Glomerular endothelial cell (primary cell): Measurements from ENCODE around the gene CNGB1. TPM values are rescaled to one million over a fixed set of nuclear protein-coding genes. Genes with fewer than 3 reads are reported as not detected.
"Not testable (repeated sequence)": the region's sequence is repeated elsewhere in the genome, so short reads cannot be mapped to it uniquely, and the experiment has no call there.

Experiments used
- DNase-seq: peaks from one replicate; pipeline ENCODE4 v3.0.0-alpha.2; 2011; ENCODE audit warnings: low read depth, low spot score; ENCODE audit errors: extremely low read depth
- total RNA-seq: library from RNA; depleted of rRNA; stranded (reverse); fragments of >200 nt; gene quantifications from 2 replicates; pipeline ENCODE4 v1.2.3, GENCODE V29; 2015

Gene CNGB1
- total RNA-seq: not detected in 2 replicates

DNA sequence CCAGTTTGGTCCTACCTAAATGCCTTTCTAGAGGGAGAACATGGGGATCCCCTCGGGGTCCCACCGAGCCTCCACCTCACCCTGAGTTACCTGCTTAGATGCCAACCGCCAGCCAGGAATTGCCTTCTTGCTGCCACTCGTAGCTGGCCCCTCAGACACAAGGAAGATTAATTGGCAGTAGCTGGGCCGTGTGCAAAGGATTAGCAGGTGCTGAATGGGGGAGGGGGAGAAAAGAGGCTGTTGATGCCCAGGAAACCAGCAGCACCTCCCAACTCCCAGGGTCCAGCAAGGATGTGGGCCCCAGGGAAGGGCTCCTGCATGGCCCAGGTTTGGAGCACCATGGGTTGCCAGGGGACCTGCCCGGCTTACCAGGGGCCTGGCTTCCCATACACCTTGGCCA is at the start of gene CNGB1:
TSS of gene CNGB1 (minus strand) at position 159 of the 400 bp plus-strand sequence. CDS start 3,842 bp downstream, outside the sequence.
- DNase-seq: no peak

GRCh38 chr16:58019866-58020538 is 49.1 kb upstream of the CNGB1 start:
- DNase-seq: no peak

GRCh38 chr16:58018803-58019202 is 47.9 kb upstream of the CNGB1 start:
- no peak for DNase-seq

GRCh38 chr16:58016840-58017446 is 46.0 kb upstream of the CNGB1 start:
- DNase-seq: no peak

GRCh38 chr16:58013201-58013956 is 42.5 kb upstream of the CNGB1 start:
- no peak for DNase-seq

DNA sequence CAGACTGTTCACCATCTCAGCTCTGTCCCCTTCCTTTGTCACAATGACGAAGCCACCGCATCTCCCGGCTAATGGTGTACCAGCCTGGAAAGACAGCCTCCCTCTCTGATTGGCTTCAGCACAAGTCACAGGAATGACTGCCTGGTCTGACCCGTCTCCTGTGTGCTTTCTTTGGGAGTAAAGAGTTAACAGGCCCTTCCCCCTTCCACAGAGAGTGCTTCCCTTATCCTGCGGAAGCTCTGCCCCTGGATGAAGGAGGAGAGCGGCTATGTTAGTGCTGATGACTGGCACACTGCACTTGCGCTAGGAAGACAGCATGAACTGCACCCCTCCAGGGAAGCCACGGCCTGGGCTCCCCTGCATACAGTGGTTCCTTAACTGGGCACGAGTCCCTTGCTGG is 41.6 kb upstream of the CNGB1 start:
- no peak for DNase-seq

GRCh38 chr16:58011652-58012051 is 40.7 kb upstream of the CNGB1 start:
- DNase-seq: no peak

- DNase-seq: no peak
Observed at GRCh38 chr16:58010886-58011285, 40.0 kb upstream of the CNGB1 start.

GRCh38 chr16:58009856-58010416 is 39.0 kb upstream of the CNGB1 start:
- DNase-seq: no peak

DNA sequence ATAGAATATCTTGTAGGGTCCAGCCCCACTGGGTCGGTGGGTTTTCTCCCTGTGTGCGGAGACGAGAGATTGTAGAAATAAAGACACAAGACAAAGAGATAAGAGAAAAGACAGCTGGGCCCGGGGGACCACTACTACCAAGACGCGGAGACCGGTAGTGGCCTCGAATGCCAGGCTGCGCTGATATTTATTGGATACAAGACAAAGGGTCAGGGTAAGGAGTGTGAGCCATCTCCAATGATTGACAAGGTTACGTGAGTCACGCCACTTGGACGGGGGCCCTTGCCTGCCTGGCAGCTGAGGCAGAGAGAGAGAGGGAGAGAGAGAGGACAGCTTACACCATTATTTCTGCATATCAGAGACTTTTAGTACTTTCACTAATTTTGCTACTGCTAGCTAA is 33.8 kb upstream of the CNGB1 start:
- DNase-seq: not testable (repeated sequence)

- no peak for DNase-seq
Observed at GRCh38 chr16:58002936-58003335, 32.0 kb upstream of the CNGB1 start.

- no peak for DNase-seq
Observed at GRCh38 chr16:58002416-58002800, 31.5 kb upstream of the CNGB1 start.

- no peak for DNase-seq
Observed at GRCh38 chr16:58001781-58002415, 31.0 kb upstream of the CNGB1 start.

DNA sequence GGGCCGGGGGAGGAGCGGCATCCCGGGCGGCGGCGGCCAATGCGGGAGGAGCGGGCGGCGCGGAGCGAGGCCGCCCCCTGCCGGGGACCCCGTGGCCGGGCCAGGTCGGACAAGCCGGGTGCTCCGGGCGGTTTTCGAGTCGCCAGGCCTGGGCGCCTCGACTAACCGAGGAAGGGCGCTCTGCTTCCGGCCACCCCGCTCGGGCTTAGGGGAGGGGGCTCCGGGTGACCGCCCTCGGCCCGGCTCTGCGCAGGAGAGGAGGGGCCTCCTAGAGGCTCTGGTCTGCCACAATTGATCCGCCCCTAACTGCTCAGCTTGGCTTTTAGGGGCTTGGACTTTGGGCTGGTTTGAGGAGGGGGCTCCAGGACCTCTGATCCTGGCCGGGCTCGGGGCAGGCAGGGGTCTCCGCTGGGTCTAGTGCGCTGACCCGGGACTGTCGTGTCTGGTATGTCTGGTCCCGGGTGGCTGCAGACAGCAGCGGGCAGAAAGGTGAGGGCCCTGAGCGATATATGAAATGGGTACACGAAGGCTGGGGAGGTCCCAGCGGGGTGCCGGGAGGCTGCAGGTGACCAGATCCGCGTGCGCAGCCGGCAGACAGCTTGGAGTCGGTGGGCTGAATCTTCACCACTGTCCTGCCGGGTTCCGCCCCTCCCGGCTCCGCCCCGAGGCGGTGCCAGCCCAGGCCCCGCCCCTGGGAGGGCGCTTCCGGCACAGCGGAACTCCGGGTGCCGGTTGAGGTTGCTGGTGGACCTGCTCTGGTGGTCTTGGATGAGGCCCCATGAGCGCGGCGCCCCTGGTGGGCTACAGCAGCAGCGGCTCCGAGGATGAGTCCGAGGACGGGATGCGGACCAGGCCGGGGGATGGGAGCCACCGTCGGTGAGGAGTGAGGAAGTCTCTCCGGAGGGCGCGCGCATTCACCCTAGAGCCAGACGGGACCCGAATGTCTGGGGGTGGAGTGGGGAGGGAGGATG is 30.1 kb upstream of the CNGB1 start, which contains the start of gene USB1:
TSS of gene USB1 (plus strand) at position 702 of the 971 bp plus-strand sequence. CDS start at position 779, 77 bp downstream.
- DNase-seq: no peak

DNA sequence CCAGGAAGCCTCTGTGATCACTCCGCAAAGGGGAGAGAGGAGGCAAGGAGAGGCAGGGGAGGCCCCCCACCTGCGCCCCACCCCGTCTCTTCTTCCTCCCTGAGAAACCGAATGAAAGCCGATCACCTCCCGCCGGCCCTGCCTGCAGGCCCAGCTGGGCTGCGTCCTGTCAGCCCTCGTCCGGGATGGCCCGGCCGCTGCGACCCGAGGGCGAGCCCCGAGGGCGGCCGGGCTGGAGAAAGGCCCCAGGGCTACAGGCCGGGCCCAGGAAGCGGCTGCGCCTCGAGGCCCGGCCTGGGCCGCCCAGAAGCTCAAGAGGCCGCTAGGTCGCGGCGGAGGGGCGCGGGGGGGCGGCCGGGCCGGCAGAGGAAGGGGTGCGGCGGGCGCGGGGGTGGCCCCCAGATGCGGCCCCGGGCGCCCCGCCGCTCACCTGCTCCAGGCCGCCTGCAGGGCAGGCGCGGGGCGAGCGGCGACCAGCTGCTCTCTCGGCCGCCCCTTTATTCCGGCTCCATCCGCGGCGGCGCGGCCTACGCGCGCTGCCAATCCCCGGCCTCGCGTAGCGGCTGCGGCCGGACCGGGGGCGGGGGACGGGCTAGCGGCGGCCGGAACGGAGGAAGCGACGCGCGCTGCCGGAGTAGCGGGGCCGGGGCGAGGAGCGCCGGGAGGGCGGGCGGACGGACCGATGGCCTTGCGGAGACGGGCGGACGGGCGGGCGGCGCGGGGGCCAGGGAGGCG is 29.2 kb upstream of the CNGB1 start, which contains the start of gene ZNF319:
TSS of gene ZNF319 (minus strand) at position 702 of the 735 bp plus-strand sequence. CDS start 2,407 bp downstream, outside the sequence.
- no peak for DNase-seq

DNA sequence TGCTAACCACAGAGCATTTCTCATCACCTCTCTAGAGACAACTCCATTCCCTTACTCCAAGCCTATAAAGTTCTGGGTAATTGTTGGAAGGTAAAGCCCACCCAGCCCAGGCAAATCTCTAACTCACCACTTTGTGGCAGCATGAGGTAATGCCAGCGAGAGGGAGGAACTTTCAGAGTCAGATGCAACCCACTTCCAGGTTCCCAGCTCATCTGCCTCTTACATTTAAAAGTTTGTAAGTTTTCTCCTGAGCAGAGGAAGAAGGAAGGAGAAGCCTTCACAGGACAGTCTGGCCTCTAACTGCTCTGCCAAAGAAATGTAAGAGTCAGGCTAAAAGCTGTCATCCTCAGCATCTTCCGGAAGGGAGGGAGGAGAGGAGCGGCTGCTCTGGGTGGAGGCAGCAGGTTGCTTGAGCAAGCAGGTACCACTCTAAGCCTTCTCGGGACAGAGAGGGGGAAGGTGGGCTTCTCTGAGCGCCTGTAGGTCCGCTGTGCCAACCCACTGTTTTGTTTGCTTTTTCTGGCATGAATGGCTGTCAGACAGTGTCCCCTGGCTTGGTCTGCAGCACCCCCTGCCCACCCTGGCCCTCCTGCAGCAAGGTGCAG is 28.5 kb upstream of the CNGB1 start:
- DNase-seq: no peak

DNA sequence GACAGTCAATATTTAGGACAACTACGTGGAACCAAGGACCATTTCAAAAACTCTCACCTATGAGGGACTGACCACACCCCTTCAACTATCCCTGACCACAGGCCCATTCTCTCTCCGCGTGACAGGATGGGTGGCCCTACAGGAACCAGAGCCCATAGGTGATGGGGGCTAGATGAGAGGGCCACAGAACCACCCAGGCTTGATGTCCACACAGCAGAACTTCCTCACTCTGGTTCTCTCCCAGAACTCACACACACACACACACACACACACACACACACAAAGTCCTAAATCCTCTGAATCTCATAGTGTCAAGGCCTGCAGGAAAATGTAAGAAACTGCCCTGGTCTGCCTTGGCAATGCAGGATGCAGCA is 28.1 kb upstream of the CNGB1 start:
- no peak for DNase-seq

- DNase-seq: no peak
Observed at GRCh38 chr16:57998486-57998885, 27.6 kb upstream of the CNGB1 start.
